ENCODE measurements around the gene ABCB11.
"Not testable (repeated sequence)": the region's sequence is repeated elsewhere in the genome, so short reads cannot be mapped to it uniquely, and the experiment has no call there.

Gene ABCB11

DNA sequence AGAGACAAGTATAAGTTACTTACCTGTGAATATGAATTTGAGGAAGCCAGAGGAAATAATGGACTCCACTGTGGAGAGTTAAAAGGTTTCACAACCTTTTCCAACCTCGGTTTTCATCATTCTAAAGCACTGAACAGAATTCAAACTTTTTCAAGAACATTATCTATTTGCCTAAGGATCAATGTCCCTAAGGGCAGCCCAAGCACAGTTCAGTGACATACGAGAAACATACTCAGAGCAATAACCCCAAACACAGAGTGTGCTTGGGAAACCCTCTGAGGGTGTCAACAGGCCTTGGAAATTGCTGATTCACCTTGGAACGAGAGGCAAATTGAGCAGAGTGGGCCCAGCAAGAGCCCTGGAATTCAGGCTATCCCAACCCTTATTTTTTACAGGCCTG lies at the start of gene ABCB11:
ABCB11 (minus strand) TSS at position 123 of the 400 bp plus-strand sequence. CDS start 13,199 bp downstream, outside the sequence.
- DNase-seq (ENCODE audit: insufficient read length, low spot score) (no peak), FAIRE-seq (no peak)

- DNase-seq (ENCODE audit: insufficient read length, low spot score) (no peak), FAIRE-seq (no peak)
Measured at GRCh38 chr2:169080250-169081069, 49.3 kb upstream of the ABCB11 start.

- DNase-seq (ENCODE audit: insufficient read length, low spot score), result no peak
- FAIRE-seq, result no peak
Measured at GRCh38 chr2:169077674-169078240, 46.6 kb upstream of the ABCB11 start.

- no peak for FAIRE-seq
- no peak for DNase-seq (ENCODE audit: insufficient read length, low spot score)
Measured at GRCh38 chr2:169073963-169074751, 43.0 kb upstream of the ABCB11 start.

DNA sequence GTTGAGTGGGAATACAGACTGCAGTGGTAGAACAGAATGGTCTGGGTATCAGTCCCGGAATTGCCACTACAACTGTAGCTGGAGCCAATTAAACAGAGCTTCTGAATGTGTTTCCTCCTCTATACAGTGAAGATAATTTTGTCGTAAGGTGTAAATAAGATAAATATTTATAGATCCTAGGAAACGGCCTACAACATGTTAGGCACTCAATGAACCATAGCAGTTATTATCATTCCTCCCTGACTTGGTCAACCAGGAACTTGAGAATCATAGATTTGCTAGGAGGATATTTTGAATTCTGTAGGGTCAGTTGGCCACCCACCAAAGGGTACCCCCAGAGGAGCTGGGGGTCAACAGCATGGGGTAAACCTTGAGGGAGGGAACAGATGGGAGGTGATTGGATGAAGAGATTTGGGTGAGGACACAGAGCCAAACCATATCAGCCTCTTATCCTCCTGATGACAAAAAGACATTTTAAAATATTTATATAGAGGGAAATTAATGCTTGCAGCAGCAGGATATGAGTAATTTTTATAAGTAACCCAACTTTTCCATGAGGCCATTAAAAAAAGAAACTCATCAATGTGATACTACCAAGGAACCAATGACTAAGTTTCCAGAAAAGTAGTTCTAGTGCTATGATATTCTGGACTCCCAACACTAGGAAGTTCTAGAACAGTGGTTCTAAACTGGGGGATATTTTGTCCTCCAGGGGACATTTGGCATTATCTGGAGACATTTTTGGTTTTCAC lies 42.3 kb upstream of the ABCB11 start:
- DNase-seq (ENCODE audit: insufficient read length, low spot score), result no peak
- FAIRE-seq, result no peak

- FAIRE-seq, result no peak
- DNase-seq (ENCODE audit: insufficient read length, low spot score), result no peak
Measured at GRCh38 chr2:169072163-169072925, 41.2 kb upstream of the ABCB11 start.

DNA sequence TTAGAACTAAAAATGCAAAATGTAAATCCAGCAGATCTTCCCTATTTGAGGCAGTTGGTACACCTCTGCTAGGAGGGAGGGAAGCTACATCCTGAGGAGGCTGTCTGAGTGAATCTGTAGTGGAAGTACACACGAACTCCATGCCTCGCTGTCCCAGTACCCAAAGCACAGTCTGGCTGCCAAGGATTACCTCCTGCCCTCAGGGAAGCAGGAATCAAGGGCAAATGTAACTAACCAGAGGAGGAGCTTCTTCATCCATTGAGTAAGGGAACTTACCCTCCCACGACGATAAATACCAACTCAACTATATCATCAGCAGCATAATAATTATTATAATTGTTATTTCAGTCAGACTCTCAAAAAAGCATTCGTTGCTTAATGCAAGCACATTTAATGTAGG lies 40.3 kb upstream of the ABCB11 start:
- FAIRE-seq (no peak), DNase-seq (ENCODE audit: insufficient read length, low spot score) (no peak)

GRCh38 chr2:169069833-169070232 lies 38.7 kb upstream of the ABCB11 start:
- FAIRE-seq, result no peak

DNA sequence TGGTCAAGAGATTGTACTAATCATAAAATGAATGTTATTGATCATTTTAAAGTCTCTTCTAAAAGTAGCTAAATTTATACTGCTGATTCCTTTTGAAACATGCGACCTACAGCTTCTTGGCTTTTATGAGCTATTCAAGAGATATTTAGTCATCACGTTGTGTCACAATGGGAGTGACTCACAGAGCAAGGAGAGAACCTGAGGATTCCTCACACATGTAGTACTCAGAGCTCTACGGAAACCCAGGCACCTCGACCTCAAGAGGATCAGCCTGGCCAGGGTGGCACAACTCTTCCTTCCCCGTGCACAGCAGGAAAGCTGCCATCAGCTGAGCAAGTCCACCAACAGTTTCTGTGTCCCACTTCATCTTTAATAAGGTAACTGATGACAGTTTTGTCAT lies 38.2 kb upstream of the ABCB11 start, which contains the start of gene DHRS9:
DHRS9 (plus strand) TSS at position 223 of the 400 bp plus-strand sequence. CDS start 12,019 bp downstream, outside the sequence.
- DNase-seq (ENCODE audit: insufficient read length, low spot score) (peak; percentile 58), FAIRE-seq (no peak)

More at GRCh38 chr2:169069833-169070232, 38.7 kb upstream of the ABCB11 start:
- DNase-seq (ENCODE audit: insufficient read length, low spot score), result no peak

- FAIRE-seq (no peak), DNase-seq (ENCODE audit: insufficient read length, low spot score) (no peak)
Measured at GRCh38 chr2:169066897-169067296, 35.8 kb upstream of the ABCB11 start.

DNA sequence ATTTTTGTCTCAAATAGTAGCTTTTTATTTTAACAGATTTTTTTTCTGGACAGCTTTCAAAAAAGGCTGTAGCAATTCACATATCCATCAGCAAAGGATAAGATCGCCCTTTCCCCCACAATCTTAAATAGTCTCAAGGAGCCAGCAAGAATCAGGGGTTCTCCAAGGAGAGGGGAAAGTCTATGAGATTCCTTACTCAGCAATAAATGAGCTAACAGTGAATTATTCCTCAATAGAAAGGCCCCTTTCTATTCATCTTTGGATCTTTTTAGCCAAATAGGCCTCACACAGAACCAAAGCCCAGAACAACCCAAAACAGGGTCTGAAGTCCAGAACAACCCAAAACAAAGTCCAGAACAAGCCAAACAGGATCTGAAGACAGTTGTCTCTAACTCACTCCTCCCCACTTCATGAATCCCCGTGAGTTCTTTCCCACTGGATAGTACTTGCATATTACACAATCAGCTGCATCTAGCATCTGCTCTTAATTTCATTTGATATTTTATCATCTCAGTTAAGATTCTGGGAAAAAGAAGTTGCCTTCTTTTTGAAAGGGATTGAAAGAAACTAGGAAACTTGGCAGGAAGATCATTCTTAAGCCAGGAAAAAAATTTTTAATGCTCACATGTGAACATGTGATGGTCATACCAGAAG lies 34.9 kb upstream of the ABCB11 start:
- no peak for FAIRE-seq
- DNase-seq (ENCODE audit: insufficient read length, low spot score), result no peak

DNA sequence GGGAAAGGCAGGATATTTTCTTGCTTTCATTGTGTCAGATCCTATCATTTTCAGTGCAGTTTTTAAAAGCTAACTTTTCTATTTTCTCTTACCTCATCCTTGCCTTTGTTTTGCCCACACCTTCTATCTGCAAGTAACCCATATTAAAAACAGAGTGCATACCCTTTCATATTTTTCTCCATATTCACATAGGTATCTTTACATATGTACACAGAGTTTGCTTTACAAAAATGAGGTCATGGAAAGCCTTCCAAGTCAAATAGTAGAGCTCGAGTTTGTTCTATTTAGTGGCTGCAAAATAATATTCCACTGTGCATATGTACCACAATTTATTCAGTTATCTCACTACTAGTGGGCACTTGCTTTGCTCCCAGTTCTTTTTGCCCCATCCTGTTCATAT lies 34.3 kb upstream of the ABCB11 start:
- FAIRE-seq (no peak), DNase-seq (ENCODE audit: insufficient read length, low spot score) (no peak)

DNA sequence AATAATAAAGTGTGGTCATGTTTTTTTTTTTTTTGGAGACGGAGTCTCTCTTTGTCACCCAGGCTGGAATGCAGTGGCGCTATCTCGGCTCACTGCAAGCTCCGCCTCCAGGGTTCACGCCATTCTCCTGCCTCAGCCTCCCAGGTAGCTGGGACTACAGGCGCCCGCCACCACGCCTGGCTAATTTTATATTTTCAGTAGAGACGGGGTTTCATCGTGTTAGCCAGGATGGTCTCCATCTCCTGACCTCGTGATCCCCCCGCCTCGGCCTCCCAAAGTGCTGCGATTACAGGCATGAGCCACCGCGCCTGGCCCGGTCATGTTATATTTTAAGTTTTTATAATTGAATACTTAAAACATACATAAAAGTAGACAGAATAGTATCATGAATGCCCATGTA lies 33.1 kb upstream of the ABCB11 start:
- DNase-seq (ENCODE audit: insufficient read length, low spot score); FAIRE-seq: not testable (repeated sequence)

DNA sequence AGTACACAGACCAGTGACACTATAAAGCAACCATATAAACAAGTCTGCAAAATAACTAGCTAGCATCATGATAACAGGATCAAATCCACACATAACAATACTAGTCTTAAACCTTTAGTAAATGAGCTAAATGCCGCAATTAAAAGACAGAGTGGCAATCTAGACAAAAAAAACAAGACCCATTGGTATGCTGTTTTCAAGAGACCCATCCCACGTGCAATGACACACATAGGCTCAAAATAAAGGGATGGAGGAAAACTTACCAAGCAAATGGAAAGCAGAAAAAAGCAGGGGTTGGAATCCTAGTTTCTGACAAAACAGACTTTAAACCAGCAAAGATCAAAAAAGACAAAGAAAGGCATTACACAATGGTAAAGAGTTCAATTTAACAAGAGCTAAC lies 23.5 kb upstream of the ABCB11 start:
- not testable (repeated sequence) for FAIRE-seq; DNase-seq (ENCODE audit: insufficient read length, low spot score)

DNA sequence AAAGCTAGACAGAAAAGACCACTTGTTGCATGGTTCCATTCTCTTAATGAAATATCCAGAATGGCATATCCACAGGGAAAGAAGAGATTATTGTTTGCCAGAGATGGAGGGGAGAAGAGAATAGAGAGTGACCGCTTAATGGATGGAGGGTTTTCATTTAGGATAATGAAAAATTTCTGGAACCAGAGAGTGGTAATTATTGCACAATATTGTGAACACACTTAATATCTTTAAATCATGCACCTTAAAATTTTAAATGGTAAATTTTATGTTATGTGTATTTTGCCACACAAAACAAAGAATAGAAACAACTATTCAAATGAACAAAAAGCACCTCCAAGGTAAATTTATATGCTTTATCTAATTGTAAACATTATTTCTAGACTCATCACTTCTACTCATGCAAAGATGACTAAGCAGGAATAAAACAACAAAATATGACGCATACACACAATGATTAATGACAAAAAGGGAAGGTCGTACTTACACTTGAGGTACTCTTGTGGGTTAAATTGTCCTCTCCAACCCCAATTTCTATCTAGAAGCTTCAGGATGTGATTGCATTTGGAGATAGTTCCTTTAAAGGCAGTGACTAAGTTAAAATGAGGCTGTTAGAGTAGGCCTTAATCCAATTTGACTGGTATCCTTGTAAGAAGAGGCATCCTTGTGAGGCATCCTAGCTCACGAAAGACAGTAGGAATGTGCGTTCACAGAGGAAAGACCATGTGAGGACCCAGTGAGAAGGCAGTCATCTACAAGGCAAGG lies 19.5 kb upstream of the ABCB11 start:
- DNase-seq (ENCODE audit: insufficient read length, low spot score) (no peak), FAIRE-seq (no peak)

- no peak for FAIRE-seq
- no peak for DNase-seq (ENCODE audit: insufficient read length, low spot score)
Measured at GRCh38 chr2:169049142-169049541, 18.0 kb upstream of the ABCB11 start.

DNA sequence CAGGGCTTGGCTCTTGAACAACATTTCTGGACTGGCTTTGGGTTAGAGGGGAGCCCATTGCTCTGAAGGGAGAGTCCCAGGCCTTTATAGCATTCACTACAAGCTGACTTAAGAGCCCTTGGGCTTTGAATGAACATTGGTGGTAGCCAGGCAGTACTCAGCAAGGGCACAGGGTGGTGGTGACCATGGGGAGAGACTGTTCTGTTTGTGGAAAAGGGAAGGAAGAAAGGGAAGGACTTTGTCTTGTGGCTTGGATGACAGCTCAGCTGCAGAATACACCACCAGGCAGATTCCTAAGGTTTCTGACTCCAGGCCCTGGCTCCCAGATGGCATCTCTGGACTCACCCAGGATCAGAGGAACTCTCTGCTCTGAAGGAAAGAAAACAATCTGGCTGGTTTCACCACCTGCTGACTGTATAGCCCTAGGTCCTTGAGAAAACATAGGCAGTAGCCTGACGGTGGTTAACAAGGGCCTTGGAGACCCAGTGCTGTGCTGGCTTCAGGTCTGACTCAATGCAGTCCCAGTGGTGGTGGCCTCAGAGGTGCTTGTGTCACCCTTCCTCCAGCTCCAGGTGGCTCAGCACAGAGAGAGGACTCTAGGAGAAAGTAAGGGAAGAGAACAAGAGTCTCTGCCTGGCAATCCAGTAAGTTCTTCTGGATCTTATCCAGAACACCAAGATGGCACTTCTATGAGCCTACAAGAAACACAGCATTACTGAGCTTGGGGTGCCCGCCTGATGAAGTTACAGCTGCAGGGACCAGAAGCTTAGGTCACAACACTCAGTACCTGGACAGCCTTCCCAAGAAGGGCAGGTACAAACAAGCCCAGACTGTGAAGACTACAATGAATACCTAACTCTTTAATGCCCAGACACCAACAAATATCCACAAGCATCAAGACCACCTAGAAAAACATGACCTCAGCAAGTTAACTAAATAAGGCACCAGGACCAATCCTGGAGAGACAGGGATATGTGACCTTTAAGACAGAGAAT lies 16.4 kb upstream of the ABCB11 start:
- no peak for FAIRE-seq
- no peak for DNase-seq (ENCODE audit: insufficient read length, low spot score)
